Erythroblast (primary cell): ENCODE data around the gene PLIN4.

Source experiments
- GATA1 ChIP-seq: IDR thresholded peaks from 2 replicates; pipeline ENCODE4 v1.6.1; 2011; ENCODE audit warnings: low read depth, mild to moderate bottlenecking, control low read depth, low read length, moderate library complexity
- POLR2A ChIP-seq: IDR thresholded peaks from 2 replicates; pipeline ENCODE4 v1.6.1; 2011; ENCODE audit warnings: mild to moderate bottlenecking, low read length

- TF ChIP-seq POLR2A (no peak), GATA1 (no peak)
These were observed 64.8 kb downstream of the PLIN4 start for GRCh38 chr19:4453232-4454179.
